H1 (cell line): Measurements from ENCODE around the gene PITX1. TPM values are rescaled to one million over a fixed set of nuclear protein-coding genes. Genes with fewer than 3 reads are reported as not detected.

Experiments used
- BACH1 ChIP-seq: IDR thresholded peaks from 2 replicates; pipeline ENCODE4 v1.6.1; 2012; ENCODE audit warnings: low read length, improper control_type of control experiment
- KDM1A ChIP-seq: fragments of 200-600, 300-600 bp; sonication (generic); IDR thresholded peaks from 2 replicates; pipeline ENCODE4 v1.7.1; 2016; ENCODE audit warnings: mild to moderate bottlenecking, low read length, borderline replicate concordance
- polyA plus RNA-seq, 7 experiments: library from polyadenylated mRNA; depleted of rRNA in 3 of 7; stranded (reverse) in 5 of 7; unstranded in 2 of 7; fragments of >200 nt in 5 of 7; fragments of 200-250 nt in 2 of 7; gene quantifications; 1 replicate in 5 of 7; 2 replicates in 1 of 7; 4 replicates in 1 of 7; pipeline versions ENCODE4 v1.2.1 to v1.2.3, GENCODE V29; 2011 to 2013; ENCODE audit warnings: missing spikeins in 2 of 7, mixed read lengths in 2 of 7
- total RNA-seq: library from RNA; stranded (reverse); fragmentation: NEBNext Ultra II Directional; extraction: Animal tissue kit (Norgen Biotek cat#: 25700); gene quantifications from 2 replicates; pipeline ENCODE4 v1.2.1, GENCODE V29; 2021
- TF ChIP-seq, protein P1 (sequence below): fragments of 300-600 bp; sonication (generic); IDR thresholded peaks from 2 replicates; pipeline ENCODE4 v1.7.1; 2012; ENCODE audit warnings: low read length, moderate library complexity, mild to moderate bottlenecking, inconsistent platforms; ENCODE audit not compliant: insufficient replicate concordance
- TF ChIP-seq, protein P2 (sequence below): IDR thresholded peaks from 2 replicates; pipeline ENCODE4 v1.6.1; 2012; ENCODE audit warnings: inconsistent platforms

The PITX1 gene
- total and polyA plus RNA-seq, 2 of the 8 experiments (the other 6 are each of a cell fraction or from before 2014, with no cell fraction given) = 0.03 TPM; not detected in 1

DNA sequence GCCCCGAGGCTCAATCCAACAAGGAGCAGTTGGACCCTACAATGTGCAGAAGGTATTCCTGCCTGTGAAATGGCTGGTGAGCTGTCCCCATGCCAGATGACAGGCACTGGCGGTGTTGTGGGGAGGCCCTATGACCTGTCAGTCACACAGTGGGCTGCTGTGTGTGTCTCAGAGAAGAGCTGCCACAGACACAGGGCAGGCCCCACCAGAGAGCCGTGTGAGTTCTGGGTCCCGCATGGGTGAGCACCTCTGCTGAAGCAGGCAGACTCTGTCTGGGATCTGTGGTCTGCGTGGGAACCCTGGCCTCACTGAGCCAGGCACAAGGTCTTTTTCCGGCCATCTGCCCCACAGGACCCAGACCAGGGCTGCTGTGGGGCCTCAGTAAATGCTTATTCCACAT is 37.3 kb upstream of the PITX1 start (continued):
- TF ChIP-seq, protein P1, sequence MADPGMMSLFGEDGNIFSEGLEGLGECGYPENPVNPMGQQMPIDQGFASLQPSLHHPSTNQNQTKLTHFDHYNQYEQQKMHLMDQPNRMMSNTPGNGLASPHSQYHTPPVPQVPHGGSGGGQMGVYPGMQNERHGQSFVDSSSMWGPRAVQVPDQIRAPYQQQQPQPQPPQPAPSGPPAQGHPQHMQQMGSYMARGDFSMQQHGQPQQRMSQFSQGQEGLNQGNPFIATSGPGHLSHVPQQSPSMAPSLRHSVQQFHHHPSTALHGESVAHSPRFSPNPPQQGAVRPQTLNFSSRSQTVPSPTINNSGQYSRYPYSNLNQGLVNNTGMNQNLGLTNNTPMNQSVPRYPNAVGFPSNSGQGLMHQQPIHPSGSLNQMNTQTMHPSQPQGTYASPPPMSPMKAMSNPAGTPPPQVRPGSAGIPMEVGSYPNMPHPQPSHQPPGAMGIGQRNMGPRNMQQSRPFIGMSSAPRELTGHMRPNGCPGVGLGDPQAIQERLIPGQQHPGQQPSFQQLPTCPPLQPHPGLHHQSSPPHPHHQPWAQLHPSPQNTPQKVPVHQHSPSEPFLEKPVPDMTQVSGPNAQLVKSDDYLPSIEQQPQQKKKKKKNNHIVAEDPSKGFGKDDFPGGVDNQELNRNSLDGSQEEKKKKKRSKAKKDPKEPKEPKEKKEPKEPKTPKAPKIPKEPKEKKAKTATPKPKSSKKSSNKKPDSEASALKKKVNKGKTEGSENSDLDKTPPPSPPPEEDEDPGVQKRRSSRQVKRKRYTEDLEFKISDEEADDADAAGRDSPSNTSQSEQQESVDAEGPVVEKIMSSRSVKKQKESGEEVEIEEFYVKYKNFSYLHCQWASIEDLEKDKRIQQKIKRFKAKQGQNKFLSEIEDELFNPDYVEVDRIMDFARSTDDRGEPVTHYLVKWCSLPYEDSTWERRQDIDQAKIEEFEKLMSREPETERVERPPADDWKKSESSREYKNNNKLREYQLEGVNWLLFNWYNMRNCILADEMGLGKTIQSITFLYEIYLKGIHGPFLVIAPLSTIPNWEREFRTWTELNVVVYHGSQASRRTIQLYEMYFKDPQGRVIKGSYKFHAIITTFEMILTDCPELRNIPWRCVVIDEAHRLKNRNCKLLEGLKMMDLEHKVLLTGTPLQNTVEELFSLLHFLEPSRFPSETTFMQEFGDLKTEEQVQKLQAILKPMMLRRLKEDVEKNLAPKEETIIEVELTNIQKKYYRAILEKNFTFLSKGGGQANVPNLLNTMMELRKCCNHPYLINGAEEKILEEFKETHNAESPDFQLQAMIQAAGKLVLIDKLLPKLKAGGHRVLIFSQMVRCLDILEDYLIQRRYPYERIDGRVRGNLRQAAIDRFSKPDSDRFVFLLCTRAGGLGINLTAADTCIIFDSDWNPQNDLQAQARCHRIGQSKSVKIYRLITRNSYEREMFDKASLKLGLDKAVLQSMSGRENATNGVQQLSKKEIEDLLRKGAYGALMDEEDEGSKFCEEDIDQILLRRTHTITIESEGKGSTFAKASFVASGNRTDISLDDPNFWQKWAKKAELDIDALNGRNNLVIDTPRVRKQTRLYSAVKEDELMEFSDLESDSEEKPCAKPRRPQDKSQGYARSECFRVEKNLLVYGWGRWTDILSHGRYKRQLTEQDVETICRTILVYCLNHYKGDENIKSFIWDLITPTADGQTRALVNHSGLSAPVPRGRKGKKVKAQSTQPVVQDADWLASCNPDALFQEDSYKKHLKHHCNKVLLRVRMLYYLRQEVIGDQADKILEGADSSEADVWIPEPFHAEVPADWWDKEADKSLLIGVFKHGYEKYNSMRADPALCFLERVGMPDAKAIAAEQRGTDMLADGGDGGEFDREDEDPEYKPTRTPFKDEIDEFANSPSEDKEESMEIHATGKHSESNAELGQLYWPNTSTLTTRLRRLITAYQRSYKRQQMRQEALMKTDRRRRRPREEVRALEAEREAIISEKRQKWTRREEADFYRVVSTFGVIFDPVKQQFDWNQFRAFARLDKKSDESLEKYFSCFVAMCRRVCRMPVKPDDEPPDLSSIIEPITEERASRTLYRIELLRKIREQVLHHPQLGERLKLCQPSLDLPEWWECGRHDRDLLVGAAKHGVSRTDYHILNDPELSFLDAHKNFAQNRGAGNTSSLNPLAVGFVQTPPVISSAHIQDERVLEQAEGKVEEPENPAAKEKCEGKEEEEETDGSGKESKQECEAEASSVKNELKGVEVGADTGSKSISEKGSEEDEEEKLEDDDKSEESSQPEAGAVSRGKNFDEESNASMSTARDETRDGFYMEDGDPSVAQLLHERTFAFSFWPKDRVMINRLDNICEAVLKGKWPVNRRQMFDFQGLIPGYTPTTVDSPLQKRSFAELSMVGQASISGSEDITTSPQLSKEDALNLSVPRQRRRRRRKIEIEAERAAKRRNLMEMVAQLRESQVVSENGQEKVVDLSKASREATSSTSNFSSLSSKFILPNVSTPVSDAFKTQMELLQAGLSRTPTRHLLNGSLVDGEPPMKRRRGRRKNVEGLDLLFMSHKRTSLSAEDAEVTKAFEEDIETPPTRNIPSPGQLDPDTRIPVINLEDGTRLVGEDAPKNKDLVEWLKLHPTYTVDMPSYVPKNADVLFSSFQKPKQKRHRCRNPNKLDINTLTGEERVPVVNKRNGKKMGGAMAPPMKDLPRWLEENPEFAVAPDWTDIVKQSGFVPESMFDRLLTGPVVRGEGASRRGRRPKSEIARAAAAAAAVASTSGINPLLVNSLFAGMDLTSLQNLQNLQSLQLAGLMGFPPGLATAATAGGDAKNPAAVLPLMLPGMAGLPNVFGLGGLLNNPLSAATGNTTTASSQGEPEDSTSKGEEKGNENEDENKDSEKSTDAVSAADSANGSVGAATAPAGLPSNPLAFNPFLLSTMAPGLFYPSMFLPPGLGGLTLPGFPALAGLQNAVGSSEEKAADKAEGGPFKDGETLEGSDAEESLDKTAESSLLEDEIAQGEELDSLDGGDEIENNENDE = no peak
- TF ChIP-seq KDM1A (no peak), BACH1 (no peak)
- TF ChIP-seq, protein P2, sequence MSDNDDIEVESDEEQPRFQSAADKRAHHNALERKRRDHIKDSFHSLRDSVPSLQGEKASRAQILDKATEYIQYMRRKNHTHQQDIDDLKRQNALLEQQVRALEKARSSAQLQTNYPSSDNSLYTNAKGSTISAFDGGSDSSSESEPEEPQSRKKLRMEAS = no peak
